ENCODE results near the gene POLDIP2.

POLDIP2 gene

GRCh38 chr17:28326114-28326513, 31.2 kb downstream of the POLDIP2 start:
- TF ChIP-seq, protein P1, sequence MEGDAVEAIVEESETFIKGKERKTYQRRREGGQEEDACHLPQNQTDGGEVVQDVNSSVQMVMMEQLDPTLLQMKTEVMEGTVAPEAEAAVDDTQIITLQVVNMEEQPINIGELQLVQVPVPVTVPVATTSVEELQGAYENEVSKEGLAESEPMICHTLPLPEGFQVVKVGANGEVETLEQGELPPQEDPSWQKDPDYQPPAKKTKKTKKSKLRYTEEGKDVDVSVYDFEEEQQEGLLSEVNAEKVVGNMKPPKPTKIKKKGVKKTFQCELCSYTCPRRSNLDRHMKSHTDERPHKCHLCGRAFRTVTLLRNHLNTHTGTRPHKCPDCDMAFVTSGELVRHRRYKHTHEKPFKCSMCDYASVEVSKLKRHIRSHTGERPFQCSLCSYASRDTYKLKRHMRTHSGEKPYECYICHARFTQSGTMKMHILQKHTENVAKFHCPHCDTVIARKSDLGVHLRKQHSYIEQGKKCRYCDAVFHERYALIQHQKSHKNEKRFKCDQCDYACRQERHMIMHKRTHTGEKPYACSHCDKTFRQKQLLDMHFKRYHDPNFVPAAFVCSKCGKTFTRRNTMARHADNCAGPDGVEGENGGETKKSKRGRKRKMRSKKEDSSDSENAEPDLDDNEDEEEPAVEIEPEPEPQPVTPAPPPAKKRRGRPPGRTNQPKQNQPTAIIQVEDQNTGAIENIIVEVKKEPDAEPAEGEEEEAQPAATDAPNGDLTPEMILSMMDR (IDR thresholded peaks at IDR 0.05; ENCODE audit: low read depth, low read length), result no peak

DNA sequence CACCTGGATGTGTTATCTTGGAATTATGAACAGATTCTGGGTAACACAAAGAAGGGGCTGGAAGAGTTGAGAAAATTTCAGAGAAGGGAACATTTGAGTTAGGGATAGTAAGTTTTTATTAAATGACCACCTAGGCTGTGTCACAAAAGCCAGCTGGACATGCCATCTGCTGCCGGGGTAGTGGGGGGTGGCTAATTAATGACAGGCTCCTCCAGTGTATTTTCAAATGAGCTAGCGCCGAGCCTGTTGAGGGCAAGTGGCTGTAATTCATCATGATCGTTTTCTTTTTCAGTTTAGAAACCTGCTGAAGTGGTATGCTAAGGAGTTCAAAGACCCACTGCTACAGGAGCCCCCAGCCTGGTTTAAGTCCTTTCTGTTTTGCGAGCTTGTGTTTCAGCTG, 32.1 kb downstream of the POLDIP2 start:
- TF ChIP-seq, protein P1 (IDR thresholded peaks at IDR 0.05; ENCODE audit: low read depth, low read length), result no peak
- no peak for DNase-seq (ENCODE audit: extremely low read depth, low read depth)

More at GRCh38 chr17:28326114-28326513, 31.2 kb downstream of the POLDIP2 start:
- DNase-seq (ENCODE audit: extremely low read depth, low read depth), result no peak

- DNase-seq (ENCODE audit: extremely low read depth, low read depth), result no peak
Measured at GRCh38 chr17:28324781-28325180, 32.5 kb downstream of the POLDIP2 start.

DNA sequence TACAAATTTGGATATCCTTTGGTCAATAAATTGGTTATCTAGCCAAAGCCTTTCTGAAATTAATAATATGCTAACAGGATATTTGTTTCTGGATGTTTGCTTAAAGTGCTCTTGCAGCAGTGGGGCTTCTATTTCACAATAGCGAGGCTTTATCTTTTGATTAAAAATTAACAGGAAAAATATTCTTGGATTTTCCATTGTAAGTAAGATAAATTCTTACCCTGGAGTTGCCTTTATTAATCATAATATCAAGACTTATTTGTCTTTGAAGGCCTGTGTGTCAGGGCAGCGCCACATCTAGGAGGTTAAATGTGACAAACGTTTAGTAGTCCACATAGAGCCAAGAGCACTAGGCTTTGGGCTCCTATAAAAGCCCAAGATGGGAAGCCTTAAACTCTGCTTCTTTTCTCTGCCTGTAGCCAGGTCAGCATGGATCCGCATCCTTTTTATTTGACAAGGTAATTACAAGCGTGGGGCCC, 33.0 kb downstream of the POLDIP2 start:
- DNase-seq (ENCODE audit: extremely low read depth, low read depth), result no peak
- TF ChIP-seq, protein P1 (IDR thresholded peaks at IDR 0.05; ENCODE audit: low read depth, low read length), result no peak

More at GRCh38 chr17:28324781-28325180, 32.5 kb downstream of the POLDIP2 start:
- TF ChIP-seq, protein P1 (IDR thresholded peaks at IDR 0.05; ENCODE audit: low read depth, low read length), result no peak

DNA sequence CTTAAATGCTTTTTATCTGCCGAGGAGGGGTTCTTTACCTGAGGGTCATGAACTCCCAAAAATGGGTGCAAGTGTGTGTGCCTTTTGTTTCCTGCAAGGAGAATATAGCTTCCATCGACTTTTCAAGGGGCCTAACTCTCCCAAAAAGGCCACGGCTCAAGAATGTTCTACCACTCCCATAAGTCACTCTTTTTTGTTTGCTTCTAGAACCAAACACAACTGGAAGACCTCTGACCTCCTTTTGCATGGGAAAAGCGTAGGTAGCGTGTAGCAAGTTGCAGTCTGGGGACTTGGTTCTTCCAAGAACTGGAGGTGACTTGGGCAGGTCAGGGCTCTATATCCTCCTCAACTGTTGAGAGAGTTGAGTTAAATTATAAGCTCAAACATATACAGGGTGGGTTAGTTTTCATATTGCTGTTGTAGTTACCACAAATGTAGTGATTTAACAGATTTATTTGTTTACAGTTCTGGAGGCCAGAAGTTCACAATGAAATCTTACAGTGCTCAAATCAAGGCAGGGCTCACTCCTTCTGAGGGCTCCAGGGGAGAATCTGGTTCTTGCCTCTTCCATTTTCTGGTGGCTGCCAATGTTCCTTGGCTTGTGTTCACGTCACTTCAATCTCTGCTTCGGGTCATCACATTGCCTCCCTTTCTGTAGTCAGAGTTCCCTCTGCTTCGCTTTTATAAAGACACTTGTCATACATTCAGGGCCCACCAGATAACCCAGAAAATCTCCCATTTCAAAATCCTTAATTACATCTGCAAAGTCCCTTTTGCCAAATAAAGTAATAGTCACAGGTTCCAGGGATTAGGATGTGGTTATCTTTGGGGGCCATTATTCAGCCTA, 36.9 kb downstream of the POLDIP2 start:
- no peak for DNase-seq (ENCODE audit: extremely low read depth, low read depth)
- TF ChIP-seq, protein P1 (IDR thresholded peaks at IDR 0.05; ENCODE audit: low read depth, low read length), result no peak

DNA sequence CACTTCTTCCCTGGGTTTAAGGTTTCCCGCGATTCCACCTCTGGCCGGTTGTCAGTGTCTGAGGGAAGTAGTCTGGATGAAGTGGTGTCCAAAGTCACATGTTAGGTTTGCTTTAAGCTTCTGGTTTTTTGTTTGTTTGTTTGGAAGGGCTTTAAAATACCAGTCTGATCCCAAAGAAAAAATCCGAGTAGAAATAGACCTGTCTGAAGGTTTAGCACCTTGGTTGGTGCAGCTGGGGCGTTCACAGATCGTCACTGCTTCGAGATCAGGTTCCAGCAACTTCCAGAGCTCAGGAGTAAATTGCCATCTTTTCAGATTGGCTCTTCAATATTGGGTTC, 37.8 kb downstream of the POLDIP2 start:
- TF ChIP-seq, protein P1 (IDR thresholded peaks at IDR 0.05; ENCODE audit: low read depth, low read length), result no peak
- no peak for DNase-seq (ENCODE audit: extremely low read depth, low read depth)

GRCh38 chr17:28318759-28319597, 38.3 kb downstream of the POLDIP2 start, which contains the start of gene TMEM97:
Gene TMEM97, plus strand, starts transcription at chr17:28319200. Its CDS starts 40 bp downstream, at chr17:28319240.
- peak; percentile 89 for DNase-seq (ENCODE audit: extremely low read depth, low read depth)
- TF ChIP-seq, protein P1 (IDR thresholded peaks at IDR 0.05; ENCODE audit: low read depth, low read length), result peak; percentile 5; the same call in 1 of the 2 replicates

Measured in AG09319 (cell line).